Measurements from ENCODE around the gene TERC.
"Not testable (repeated sequence)": the region's sequence is repeated elsewhere in the genome, so short reads cannot be mapped to it uniquely, and the experiment has no call there.

The TERC gene

DNA sequence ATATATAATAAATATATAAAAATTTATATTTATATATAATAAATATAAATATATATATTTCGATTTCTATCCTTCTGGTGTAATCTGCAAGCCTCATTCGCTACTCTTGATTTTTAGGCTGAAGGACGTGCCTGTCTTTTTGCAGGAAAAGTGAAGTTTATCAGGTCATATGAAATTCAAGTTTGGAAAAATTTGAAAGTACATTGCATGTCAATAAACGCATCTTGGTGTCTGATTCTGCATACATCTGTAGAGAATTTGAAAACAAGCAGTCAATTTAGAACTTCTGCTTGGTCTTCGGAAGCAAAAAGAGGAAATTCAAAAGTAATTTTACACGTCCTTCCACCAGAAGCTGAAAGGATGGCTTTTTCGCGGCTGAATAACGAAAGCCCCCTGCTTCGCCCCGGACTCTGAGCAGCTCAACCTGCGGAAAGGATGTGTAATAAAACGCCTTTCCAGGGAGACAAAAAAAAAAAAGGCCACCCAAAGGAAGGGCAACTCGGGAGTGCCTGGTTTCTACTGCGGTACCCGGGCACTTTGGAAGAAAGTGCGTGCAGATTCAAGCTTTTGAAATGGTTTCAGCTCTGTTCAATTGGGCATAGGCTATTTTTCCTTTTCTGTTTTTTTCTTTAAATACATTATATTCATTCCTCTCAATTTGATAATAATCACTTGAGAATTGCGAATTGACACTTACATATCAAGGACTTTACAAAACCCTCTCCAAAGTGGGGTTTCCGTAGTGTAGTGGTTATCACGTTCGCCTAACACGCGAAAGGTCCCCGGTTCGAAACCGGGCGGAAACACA, 6.8 kb upstream of the TERC start:
- FAIRE-seq, result peak; percentile 47

DNA sequence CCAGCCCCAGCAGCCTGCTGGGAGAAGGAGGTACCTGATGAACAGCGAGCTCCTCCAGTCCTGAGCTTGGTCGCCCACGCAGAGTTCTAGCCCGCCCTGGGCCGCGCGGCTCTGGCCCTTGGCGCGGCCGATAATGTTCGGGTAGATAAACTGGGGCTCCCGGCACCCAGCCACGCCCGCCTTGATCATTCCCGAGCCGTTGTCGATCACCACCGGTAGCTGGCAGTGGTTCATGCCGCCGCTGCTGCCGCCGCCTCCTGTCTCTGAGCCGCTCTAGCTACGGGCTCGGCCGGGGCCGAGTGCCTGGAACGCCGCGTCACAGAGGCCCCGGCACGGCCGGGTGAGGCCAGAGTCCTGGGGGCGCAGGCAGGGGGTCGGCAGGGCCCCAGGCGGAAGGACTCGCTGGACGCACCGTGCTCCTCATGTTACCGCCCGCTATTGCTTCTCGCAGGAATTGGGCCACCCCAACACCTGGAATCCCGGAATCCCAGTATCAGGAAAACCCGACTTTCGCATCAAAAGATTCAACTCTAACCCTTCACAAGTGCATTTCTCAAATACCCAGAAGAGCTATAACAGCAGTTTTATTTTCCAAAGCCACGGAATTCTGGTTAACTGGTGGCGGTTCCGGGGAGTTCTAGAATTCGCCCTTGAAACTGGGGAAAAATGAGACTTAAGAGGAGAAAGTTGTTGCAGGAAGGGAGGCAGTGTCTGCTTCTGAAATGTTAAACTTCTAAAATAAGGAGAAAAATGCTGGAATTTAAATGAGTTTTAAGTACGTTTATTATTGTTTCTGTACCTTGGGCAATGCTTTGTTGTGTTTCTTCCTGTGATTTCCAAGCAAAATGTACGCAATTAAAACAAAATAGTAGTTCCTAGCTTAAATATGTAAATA, 4.7 kb upstream of the TERC start, which contains the start of gene ACTRT3:
ACTRT3 (minus strand) TSS at position 275 of the 895 bp plus-strand sequence; CDS start at position 234, 41 bp downstream.
- no peak for FAIRE-seq

DNA sequence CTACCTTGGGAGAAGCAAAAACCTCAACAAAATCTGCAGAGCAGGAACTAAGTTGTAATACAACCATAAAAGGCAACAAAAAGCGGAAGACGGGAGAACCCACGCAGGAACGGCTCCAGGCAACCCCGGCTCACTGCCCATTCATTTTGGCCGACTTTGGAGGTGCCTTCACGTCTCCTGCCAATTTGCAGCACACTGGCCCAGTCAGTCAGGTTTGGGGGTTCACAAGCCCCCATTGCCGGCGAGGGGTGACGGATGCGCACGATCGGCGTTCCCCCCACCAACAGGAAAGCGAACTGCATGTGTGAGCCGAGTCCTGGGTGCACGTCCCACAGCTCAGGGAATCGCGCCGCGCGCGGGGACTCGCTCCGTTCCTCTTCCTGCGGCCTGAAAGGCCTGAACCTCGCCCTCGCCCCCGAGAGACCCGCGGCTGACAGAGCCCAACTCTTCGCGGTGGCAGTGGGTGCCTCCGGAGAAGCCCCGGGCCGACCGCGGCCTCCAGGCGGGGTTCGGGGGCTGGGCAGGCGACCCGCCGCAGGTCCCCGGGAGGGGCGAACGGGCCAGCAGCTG, 463 bp downstream of the TERC start:
- FAIRE-seq, result no peak

DNA sequence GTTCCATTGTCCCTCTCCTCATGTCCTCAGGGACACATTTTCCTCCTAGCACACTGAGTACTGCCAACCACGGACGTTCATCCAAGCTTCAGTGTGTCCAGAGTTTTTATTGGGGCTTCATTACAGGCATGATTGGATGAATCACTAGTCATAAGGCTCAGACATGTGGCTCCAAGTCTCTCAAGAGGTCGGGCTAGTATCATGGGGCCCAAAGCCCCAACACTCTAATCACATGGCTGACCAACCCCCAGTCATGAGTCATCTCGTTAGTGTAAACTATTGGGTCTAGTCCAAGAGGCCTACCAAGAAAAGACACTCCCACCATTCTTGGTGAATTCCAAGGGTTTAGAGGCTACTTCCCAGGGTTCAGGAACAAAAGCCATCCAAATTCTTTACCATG, 4.4 kb downstream of the TERC start:
- FAIRE-seq, result no peak

DNA sequence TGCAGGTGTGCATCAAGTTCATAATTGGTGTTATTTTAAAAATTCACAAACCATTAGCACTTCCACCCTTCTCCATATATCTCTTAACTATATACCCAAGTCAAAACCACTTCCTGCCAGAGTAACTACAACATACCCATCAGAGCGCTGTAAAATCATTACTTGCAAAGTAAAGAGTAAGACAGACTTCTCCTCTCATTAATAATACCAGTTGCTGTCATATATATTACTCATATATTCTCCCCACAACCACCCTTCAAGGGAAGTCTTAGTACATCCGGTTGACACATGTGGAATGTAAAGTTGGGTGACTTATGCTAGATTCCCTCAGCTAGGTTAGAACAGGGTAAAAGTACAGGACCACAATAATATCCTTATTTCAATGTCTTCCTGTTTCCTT, 5.6 kb downstream of the TERC start:
- FAIRE-seq, result no peak

DNA sequence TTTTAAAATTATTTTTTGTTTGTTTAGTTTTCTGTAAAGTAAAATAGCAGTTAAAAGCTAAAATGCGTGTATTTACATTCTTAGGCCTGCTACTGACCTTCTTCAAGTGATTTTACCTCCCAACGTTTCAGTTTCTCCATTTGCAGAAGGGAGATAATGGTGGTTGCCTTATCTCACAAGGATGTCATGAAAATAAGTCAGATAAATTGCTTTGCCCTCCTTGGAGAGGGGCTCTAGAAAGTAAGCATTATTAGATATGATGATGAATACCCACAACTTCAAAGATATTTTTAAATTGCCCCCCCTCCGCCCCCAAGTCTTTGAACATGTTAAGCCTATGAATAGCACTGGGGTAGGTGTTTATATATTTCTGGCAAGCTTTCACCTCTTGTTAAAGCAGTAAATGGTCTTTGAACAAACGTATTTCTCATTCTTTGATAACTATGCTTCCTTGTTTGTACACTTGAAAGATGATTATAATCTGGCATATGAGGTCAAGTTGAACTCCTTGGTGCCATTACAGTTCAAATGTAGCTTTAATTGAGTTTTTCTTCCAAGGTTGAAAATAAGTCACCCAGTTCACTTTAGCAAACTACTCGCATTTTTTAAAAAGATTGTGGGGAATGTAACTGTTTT, 6.4 kb downstream of the TERC start:
- FAIRE-seq, result no peak

DNA sequence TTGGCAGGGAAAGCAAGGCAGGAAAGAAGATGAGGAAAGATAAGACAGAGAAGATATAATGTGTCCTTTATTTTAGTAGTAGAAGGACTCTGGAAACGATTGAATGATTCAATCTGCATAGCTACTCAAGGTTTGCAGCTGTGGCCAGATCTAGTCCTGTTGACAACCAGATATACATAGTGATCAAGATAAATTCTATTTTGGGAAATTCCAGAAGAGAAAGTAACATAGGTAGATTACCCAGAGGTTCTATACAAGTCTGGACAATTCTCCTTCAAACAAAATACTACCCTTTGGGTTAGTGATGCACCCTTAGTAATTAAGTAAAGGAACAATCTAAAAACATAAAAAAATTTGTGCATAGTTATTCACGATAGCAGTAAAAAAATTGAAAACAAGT, 9.4 kb downstream of the TERC start:
- FAIRE-seq, result no peak

DNA sequence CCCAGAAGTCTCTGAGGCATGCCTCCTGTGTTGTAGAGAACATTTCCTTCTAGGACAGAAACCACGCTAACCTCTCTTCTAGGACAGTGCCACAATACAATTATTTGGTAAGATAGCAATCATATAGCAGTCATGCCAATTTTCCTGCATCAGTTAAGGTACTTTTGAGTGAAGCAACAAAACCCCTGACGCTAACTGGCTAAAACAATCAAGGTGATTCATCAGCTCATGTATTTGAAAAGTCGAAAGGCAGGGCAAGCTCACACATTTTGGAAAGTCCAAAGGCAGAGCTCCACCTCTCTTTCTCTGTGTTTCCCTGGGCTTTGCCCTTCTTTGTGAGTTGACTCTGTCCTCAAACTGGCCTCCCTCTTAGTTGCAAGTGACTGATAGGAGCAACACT, 10.1 kb downstream of the TERC start:
- no peak for FAIRE-seq

DNA sequence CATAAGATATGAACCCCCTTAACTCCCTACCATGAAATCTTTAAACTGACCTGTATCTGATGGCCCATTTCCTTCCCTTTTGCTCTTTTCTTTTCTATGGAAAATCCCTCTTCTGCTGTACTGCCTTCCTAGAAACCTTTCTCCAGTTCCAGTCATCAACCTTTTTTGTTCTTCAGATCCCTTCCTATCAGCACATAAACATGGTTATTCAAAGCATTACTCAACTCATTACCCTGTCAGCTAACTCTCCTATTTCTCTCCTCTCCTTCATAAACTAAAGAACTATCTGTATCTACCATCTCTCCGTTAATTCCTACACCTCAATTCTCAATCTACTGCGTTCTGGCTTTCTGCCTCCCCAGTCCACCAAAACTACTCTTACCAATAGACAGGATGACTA, 13.0 kb downstream of the TERC start:
- FAIRE-seq, result no peak

DNA sequence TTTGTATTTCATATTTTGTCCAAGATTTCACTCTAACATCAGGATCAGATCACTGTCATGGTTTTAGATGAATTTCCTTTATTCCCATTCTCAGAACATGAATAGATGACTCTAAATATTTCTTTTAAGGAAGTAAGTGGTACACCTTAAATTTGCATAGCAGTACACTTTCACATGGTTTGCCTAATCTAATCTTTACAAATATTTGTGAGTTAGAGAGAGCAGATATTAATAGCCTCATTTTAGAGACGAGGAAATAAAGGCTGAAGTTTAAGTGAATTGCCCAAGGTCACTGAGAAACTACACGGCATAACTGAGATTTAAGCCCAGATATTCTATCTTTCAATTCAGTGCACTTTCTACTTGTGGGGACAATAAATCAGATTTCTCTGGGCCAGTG, 14.2 kb downstream of the TERC start:
- FAIRE-seq, result no peak

DNA sequence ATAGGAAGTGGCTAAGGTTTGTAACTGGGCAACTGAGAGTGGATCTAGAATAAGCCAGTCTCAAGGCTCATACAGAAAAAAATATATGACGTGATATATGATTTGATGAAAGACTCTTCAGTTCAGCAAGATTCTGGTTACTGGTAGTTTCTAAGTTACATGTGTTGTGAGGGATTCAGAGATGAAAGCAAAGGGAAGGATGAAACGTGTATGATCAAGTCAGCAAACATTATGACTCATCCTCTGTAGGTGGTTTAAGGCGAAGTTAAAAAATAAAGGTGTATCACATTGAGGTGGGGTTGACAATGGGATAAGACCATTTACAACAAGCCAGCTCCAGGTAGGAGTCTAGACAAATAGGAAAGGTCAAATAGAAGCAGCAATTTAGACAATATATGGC, 16.2 kb downstream of the TERC start:
- no peak for FAIRE-seq

DNA sequence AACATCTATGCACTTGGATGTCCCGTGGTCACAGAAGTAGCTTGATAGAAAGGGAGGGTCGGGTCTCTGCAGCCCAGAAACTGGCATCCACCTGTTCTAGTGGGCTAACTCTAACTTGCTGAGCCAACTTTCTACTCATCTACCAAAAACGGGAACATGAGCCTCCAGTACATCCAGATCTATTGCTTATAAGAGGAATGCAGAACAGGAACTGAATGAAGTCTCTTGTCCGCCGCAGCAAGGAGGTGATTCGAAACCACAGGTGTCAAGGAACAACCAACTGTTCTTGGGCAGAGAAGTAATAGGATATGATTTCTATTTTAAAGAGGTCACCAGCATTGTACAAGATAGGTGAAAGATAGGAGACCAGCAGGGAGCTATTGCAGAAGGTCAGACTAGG, 17.9 kb downstream of the TERC start:
- no peak for FAIRE-seq

DNA sequence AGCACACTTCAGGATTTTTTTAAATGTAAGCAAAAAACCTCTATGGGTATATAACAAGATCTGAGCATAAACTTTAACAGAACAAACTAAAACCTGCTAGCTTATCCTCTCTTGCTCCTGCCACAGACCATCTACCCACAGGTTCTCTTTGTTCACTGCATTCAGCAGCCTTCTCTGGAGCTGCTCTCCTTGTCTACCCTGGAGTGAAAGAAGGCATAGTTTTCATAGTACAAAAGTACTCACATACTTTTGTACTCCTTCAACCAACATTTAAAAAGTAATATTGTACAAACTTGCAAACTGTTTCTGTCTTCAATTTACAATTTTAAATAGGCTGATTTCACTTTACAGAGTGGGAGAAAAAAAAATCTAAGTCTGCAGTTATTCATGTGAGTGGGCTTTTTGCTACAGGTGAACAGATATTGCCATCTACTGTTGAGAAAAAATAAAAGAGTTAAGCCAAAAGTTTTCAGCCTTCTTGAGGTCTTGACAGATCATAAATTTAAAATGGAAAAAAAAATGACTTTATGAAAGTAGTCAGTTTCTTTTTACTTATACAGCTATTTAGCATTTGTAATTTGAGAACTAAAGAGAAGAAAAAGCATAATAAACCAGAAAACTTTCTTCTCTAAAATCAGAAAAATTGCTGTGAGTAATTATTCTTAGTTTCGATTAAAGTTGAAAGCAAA, 20.4 kb downstream of the TERC start:
- peak; percentile 91 for FAIRE-seq

DNA sequence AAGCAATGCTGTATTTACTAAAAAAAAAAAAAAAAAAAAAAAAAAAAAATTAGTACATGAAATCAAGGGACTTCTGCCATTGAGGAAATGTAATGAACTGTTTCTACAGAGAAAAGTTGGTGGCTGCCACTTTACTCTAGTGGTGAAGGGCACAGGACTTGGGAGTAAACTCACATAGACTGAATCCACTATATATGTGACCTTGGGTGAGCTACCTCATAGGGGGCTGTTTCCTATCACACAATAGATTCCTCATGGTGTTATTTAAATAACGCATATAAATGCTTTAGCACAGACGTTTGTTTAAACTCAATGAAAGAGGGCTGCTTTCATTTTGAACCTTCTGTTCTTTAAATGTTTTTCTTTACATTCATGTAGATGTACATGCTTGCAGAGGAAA, 25.8 kb downstream of the TERC start:
- no peak for FAIRE-seq

DNA sequence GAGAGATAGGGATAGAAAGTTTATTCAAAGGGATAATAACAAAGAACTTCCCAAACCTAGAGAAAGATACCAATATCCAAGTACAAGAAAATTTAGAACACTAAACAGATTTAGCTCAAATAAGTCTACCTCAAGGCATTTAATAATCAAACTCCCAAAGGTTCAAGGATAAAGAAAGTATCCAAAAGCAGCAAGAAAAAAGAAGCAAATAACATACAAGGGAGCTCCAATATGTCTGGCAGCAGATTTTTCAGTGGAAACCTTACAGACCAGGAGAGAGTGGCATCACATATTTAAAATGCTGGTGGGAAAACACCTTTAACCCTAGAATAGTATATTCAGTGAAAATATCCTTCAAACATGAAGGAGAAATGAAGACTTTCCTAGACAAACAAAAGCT, 33.0 kb downstream of the TERC start:
- not testable (repeated sequence) for FAIRE-seq

DNA sequence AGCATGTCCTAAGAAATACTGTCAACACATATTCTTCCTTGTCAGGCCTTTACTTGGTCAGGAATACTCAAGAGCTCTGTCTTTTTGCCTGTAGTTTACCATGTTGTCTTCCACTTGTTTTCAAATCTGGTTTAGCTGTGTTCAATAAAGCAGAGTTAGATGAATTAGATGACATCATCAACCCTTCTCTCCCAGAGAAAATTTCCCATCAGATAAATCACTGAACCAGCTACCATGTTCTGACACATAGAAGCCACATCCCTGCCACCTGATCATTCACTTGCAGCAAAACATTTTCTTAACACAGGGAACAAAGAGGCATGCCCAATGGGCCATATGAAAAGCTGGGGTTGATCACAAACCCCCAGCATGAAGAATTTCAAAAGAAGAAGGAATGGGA, 42.1 kb downstream of the TERC start:
- no peak for FAIRE-seq

DNA sequence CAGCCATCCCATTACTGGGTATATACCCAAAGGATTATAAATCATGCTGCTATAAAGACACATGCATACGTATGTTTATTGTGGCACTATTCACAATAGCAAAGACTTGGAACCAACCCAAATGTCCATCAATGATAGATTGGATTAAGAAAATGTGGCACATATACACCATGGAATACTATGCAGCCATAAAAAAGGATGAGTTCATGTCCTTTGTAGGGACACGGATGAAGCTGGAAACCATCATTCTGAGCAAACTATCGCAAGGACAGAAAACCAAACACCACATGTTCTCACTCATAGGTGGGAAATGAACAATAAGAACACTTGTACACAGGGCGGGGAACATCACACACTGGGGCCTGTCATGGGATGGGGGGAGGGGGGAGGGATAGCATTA, 46.4 kb downstream of the TERC start:
- FAIRE-seq, result not testable (repeated sequence)

All from A204.1 (cell line).